HG02885 (cell line): Measurements from ENCODE around the gene NPIPB8.
"Not testable (repeated sequence)": the region's sequence is repeated elsewhere in the genome, so short reads cannot be mapped to it uniquely, and the experiment has no call there.

ENCODE experiments used
- ATAC-seq: cut with Tn5 transposase; IDR thresholded peaks from one replicate; pipeline ENCODE4 v1.9.1; 2021; ENCODE audit warnings: mild to moderate bottlenecking; ENCODE audit not compliant: unreplicated experiment, poor library complexity

NPIPB8 gene

GRCh38 chr16:28637765-28638164 lies at the start of gene NPIPB8:
Gene NPIPB8 (plus strand): TSS chr16:28638065. CDS start chr16:28638361, 296 bp downstream.
- ATAC-seq: not testable (repeated sequence)

GRCh38 chr16:28589069-28589468 lies 48.8 kb upstream of the NPIPB8 start:
- ATAC-seq: no peak

DNA sequence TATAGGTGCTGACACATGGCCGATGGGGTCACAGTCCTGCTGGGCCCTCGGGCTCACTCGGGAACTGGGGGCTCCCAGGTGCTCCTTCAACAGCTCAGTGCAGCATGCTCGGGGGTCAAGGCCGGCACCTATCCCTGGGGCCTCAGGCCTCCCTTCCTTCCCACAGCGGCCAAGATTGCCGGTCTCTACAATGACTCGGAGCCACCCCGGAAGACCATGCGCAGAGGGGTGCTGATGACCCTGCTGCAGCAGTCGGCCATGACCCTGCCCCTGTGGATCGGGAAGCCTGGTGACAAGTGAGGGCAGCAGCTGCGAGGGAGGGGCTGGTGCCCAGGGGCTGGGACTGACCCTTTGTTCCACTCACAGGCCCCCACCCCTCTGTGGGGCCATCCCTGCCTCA lies 47.9 kb upstream of the NPIPB8 start:
- ATAC-seq: no peak

GRCh38 chr16:28590384-28591340 lies 47.2 kb upstream of the NPIPB8 start:
- ATAC-seq: no peak

GRCh38 chr16:28591355-28591754 lies 46.5 kb upstream of the NPIPB8 start:
- no peak for ATAC-seq

DNA sequence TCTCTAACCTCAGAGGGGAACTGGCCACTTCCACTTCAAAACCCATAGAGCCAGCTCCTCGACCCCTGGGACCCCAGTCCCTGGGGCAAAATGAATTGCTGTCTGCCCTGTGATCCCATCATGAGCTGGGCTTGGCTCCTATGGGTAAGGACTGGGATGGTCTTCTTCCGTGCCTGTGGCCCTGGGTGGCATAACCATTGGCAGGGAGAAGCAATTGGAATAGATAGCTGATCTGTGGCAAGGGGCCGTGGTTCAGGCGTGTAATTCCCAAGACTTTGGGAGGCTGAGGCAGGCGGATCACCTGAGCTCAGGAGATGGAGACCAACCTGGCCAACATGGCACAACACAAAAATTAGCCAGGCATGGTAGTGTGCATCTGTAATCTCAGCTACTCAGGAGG lies 45.4 kb upstream of the NPIPB8 start:
- ATAC-seq: no peak

GRCh38 chr16:28592979-28593553 lies 44.8 kb upstream of the NPIPB8 start:
- ATAC-seq: no peak

GRCh38 chr16:28595451-28595850 lies 42.4 kb upstream of the NPIPB8 start:
- ATAC-seq: not testable (repeated sequence)

DNA sequence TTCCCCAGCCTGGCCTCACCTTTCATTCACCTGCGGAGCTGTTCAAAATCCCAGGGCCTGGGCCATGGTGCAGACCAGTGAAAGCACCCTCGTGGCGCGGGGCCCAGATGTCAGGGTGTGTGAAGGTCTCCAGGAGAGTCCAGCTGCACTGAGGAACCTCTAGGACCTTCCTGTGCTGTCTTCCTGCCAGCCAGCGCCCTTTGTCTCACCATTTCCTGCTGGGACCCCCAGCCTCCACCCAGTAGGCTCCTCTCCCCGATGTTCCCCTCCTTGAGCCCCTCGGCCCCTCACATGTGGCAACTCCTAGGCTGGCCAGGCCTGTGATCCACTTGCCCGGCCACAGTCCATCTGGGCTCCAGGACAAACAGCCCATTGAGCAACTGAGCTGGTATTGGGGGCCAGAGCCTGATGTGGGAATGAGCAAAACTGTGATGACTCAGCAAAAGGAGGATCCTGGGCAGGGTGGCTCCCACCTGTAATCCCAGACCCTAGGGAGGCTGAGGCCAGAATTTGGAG lies 41.7 kb upstream of the NPIPB8 start:
- ATAC-seq: no peak

- no peak for ATAC-seq
Observed at GRCh38 chr16:28596840-28597691, 40.8 kb upstream of the NPIPB8 start, which contains the start of gene SULT1A2. Gene SULT1A2 (minus strand): TSS chr16:28597050. CDS start chr16:28595930, 1,120 bp downstream.

DNA sequence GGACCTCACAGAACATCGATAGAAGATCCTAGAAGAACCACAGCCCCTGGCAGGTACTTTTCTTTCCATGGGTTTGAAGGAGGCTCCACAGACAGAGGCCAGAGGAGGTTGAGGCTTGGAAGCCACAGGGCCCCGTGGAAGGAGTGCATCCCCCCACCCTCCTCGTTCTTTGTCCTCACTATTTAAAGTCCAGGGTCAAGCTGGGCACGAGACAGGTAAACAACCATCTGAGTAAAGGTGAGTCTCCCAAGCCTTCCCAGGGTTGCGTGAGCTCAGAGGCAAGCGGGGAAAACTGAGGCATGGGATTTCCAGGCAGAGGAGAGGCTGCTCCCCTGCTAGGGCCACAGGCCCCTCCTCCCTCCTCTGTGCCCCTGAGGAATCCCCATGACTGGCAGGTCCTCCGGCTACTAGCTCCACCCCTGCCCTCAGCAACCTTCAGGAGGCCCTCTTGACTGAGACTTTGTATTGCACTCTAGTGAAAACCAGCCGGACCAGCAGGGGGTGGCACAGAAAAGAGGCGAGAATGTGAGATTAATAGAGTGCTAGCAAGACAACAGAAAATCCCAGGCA lies 40.1 kb upstream of the NPIPB8 start:
- no peak for ATAC-seq

DNA sequence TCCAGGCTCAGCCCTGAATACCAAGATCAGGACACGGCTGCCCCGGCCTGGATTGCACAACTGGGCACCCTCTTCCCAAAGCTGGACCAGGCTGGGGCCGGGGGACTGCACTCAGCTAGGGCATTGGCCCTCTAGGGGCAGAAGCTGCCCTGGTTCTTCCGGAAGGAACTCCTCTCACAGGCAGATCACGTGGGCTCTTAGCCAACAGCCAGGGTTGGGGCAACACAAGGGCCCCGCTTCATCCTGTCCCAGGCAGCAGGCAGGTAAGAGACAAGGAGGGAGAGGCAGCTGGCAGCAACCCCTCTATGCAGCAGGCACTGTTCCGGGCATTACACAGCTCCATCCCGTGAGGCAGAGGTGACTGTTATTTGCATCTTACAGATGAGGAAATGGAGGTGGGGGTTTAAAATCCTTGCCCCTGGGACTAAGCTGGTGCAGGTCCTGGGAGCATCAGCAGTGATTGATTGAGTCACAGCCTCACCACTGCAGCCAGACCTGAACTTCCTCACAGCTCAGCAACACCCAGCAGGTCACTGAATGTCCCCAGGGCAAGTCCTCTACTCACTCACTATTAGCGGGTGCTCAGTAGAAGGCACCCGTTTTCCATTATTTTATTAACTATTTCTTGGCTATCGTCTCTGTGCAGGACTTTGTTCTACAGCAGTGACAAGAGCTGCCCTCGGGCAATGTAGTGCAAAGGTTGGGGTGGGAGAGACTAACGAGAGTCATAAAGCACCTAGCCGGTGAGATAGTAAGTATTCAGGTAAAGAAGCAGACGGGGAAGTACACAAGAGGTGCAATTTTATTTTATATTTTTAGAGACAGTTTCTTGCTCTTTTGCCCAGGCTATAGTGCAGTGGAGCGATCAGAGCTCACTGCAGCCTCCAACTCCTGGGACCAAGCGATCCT lies 38.2 kb upstream of the NPIPB8 start:
- not testable (repeated sequence) for ATAC-seq

GRCh38 chr16:28600965-28601364 lies 36.9 kb upstream of the NPIPB8 start:
- ATAC-seq: not testable (repeated sequence)

DNA sequence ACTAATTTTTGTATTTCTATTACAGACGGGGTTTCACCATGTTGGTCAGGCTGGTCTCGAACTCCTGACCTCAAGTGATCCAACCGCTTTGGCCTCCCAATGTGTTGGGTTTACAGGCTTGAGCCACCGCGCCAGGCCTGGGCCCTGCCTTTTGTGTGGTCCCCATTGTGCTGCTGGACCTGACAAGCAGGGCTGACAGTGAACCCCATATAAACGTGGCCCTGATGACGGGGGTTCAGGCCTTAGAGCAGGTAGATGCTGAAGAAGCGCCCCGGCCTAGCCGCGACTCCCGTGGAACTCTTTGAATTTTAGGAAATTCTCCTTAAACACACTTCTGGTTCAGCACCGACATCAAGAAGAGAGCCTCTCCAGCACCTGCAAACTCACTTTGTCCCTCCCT lies 36.3 kb upstream of the NPIPB8 start:
- ATAC-seq: not testable (repeated sequence)

DNA sequence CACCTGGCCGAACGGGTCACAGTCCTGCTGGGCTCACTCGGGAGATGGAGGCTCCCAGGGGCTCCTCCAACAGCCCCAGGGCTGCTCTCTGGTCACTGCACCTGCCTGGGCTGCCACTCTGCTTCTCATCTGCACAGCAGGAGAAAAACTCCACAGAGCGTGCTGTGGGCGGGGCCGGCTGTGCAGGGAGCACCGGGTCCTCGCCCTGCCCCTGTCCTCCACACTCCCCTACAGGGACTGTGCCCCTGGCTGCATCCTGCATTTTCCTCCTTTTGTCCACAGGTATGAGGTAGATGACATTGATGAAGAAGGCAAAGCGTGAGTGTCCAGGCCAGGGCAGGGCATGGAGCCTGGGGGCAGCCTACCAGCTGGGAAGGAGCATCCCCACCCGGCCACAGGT lies 35.8 kb upstream of the NPIPB8 start:
- not testable (repeated sequence) for ATAC-seq

DNA sequence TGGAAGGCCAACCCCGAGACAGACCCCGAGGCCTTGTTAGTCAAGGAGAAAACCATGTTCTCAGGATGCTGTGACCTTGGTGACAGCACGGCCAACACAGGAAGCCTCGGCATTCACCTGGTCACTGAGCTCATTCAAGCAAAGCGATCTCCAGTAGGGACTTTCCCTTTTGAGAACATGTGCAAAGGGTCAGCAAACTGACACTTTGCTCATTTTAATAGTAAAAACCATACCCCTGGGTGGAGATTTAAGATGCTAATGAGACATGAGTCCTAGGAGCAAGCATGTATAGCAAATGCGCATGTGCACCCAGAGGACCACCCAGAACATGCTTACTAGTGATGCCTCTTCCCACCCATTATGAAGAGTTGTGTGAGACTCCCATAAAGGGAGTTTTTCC lies 35.3 kb upstream of the NPIPB8 start:
- ATAC-seq: no peak

GRCh38 chr16:28603381-28604185 lies 34.3 kb upstream of the NPIPB8 start:
- no peak for ATAC-seq

DNA sequence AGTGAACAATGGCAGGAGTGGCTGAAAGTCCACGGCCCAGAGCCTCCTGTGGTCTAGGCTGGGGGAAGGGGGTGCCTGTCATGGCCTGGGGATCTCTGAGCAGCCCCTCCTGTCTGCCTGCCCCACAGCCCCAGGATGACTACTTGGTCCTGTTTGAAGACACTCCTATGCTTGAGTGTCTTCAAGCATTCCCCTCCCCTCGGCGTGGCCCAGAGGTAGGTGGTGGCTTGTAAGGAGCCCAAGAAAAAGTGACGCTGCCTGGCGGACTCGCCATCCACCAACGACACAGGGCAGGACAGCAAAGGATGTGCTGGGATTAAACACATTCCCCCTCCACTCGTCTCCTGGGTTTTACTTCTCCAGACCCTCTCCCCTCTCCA lies 33.7 kb upstream of the NPIPB8 start:
- ATAC-seq: no peak
